GM18526 (cell line): ENCODE data around the gene CDC42BPG.

Source experiments
- POLR2A ChIP-seq: IDR thresholded peaks from 3 replicates; pipeline ENCODE4 v1.6.1; 2011; ENCODE audit not compliant: insufficient read length; ENCODE audit errors: extremely low read depth

The CDC42BPG gene, protein sequence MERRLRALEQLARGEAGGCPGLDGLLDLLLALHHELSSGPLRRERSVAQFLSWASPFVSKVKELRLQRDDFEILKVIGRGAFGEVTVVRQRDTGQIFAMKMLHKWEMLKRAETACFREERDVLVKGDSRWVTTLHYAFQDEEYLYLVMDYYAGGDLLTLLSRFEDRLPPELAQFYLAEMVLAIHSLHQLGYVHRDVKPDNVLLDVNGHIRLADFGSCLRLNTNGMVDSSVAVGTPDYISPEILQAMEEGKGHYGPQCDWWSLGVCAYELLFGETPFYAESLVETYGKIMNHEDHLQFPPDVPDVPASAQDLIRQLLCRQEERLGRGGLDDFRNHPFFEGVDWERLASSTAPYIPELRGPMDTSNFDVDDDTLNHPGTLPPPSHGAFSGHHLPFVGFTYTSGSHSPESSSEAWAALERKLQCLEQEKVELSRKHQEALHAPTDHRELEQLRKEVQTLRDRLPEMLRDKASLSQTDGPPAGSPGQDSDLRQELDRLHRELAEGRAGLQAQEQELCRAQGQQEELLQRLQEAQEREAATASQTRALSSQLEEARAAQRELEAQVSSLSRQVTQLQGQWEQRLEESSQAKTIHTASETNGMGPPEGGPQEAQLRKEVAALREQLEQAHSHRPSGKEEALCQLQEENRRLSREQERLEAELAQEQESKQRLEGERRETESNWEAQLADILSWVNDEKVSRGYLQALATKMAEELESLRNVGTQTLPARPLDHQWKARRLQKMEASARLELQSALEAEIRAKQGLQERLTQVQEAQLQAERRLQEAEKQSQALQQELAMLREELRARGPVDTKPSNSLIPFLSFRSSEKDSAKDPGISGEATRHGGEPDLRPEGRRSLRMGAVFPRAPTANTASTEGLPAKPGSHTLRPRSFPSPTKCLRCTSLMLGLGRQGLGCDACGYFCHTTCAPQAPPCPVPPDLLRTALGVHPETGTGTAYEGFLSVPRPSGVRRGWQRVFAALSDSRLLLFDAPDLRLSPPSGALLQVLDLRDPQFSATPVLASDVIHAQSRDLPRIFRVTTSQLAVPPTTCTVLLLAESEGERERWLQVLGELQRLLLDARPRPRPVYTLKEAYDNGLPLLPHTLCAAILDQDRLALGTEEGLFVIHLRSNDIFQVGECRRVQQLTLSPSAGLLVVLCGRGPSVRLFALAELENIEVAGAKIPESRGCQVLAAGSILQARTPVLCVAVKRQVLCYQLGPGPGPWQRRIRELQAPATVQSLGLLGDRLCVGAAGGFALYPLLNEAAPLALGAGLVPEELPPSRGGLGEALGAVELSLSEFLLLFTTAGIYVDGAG (N-terminal part only)

DNA sequence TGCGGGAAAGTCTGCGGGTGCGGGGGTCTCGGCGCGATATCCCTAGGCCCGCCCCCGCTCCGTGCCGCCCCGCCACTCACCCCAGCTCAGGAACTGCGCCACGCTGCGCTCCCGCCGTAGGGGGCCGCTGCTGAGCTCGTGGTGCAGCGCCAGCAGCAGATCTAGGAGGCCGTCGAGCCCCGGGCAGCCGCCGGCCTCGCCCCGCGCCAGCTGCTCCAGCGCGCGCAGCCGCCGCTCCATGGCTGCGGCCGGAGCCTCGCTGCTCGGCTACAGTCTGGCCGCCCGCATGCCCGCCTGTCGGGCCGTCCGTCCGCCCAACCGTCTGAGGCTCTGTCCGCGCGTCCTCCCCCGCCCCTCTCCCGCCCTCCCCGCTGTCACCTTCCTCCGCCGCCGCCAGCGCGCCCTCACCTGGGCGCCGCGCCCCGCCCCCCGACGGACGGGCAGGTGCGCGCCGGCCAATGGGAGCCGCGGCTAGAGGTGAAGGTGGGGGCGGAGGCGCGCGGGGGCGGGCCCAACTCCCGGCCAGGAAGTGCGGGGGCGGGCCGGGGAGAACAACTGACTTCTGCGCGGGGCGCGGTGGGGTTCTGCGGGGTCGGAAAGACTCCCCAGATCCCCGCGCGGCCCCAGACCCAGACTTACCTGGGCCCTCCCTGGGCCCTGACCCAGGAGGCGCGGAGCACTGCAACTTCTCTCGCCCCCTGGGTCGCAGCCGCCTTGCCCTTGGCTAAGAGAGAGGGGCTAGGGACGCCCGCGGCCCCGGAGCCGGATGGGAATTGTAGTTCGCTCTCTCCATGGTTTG lies at the start of gene CDC42BPG:
Gene CDC42BPG (minus strand): TSS at position 324 of the 799 bp plus-strand sequence. CDS start 84 bp downstream, at position 240.
- TF ChIP-seq POLR2A, result no peak

DNA sequence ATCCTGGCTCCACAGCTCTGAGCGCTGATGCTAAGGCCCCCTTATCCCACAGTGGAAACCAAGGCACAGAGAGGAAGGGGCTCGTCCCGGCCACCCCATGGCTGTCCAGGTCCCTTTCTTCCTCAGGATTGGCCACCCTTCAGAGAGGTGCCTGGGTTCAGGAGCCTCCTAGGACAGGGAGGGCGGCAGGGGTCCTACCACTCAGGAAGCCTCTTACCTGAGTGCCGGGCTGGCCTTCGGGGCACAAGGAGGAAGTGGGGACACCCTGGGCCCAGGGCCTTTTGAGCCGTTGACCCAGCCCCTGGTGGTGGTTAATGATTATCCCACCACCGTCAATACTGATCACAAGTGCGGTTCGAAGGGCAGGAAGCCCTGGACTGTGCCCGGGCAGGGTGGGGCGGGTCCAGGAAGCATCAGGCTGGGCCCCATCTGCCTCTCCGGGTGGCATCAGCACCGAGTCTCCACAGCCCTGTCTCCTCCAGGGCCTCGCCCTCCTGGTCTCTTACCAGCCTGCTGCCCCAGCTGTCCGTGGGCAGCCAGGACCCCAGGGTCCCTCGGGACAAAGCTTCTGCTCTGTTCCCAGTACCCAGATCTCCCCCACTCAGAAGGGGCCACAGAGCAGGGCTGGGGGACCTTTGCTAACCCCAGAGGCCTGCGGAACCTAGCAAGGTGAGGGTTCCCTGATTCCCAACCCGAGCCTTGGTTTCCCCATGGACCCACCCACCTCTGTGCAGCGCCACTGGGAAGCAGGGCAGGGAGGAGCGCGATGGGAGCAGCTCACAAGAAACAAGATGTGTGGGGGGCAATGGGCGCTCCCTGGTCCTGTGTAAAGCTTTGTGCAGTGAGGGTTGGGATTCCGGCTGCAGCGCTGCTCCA lies 49.0 kb upstream of the CDC42BPG start:
- no peak for TF ChIP-seq POLR2A

DNA sequence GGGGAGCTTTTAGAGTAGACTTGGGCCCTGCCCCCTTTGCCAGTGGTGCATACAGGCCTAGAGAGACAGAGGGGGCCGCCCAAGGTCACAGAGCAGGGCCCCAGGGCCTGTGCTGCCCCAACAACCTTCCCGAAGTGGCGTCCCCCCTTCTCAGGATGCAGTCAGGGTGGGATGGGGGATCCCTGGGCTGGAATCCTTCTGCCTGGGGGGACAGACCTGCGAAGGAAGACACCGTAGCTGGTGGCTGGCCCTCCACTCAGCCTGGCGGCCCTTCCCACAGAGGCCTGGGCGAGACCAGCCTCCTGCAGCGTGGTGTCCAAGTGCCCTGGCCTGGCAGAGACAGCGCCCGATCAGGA lies 48.4 kb upstream of the CDC42BPG start:
- TF ChIP-seq POLR2A, result no peak

DNA sequence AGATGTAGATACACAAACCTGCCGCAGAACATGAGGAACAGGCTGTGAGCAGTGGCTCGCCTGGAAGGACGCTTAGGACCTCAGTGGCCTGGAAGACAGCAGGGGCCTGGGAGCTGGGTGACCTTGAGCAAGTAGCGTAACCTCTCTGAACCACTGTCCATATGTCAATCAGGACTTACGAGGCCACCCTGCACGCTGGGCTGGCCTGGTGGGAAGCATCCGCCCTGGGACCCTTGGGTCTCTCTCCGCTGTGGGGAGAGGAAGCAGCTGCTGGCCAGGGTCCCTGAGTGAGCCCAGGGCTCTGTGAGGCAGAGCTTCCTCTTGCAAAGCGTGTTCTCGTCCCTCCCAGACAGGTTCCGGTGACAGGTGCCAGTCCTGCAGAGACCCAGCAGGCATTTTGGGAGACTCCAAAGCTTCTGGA lies 48.0 kb upstream of the CDC42BPG start:
- no peak for TF ChIP-seq POLR2A

DNA sequence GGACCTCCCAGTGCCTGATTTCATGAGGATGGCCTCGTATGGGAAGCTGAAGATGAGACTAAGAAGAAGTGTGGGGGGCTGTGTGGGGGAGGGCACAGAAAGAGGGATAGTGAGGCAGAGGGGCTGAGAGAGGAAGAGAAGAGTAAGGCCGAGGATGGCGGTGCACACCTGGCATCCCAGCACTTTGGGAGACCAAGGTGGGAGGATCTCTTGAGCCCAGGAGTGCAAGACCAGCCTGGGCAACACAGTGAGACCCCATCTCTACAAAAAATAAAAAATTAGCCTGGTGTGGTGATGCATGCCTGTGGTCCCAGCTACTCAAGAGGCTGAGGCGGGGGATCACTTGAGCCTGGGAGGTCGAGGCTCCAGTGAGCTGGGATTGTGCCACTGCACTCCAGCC lies 47.4 kb upstream of the CDC42BPG start:
- no peak for TF ChIP-seq POLR2A

DNA sequence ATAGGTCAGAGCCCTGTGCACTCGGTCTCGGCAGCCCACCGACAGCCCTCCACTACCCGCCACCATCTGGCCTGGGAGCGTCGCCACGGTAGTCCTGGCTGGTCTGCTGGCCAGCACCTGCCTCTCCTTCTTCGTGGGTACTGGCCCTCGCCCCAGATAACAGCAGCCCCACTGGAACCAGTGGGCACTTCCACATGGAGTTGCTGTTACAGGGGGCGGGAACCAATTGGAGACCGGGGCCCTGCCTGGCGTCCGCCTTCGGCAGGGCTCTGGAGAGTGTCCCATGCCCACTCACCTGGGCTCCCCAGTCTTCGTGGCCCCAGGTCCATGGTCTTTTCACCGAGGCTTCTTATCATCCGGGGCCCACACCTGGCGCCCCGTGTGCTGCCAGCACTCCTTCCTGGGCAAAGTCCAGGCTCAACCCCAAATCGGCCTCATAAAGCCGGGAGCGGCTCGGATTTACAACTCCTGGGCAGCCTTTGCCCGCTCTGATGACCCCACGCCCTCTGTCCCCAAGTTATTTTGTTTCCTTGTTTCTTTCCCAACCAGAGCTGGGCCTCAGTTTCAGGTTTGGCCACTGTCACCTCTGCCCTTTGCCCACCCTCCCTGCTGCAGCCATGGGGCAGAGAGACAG lies 46.9 kb upstream of the CDC42BPG start:
- no peak for TF ChIP-seq POLR2A

DNA sequence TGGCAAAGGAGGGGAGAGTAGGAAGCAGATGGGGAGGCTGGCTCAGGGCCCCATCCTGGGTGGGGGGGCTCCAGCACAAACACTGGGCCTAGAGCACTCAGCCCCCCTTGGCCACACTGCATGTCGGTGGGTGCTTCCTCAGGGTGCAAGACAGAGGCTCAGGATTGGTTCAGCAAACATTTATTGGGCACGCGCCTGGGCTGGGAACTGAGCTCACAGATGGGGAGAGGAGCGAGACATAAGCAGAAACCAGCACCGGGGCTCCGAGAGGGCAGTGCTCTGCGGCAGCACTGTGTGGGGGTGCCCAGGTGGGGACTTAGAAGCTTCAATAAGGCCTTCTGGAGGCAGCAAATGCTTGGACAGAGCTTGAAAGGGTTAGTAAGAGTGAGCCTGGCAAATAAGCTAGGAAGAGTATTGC lies 46.1 kb upstream of the CDC42BPG start:
- TF ChIP-seq POLR2A, result no peak

DNA sequence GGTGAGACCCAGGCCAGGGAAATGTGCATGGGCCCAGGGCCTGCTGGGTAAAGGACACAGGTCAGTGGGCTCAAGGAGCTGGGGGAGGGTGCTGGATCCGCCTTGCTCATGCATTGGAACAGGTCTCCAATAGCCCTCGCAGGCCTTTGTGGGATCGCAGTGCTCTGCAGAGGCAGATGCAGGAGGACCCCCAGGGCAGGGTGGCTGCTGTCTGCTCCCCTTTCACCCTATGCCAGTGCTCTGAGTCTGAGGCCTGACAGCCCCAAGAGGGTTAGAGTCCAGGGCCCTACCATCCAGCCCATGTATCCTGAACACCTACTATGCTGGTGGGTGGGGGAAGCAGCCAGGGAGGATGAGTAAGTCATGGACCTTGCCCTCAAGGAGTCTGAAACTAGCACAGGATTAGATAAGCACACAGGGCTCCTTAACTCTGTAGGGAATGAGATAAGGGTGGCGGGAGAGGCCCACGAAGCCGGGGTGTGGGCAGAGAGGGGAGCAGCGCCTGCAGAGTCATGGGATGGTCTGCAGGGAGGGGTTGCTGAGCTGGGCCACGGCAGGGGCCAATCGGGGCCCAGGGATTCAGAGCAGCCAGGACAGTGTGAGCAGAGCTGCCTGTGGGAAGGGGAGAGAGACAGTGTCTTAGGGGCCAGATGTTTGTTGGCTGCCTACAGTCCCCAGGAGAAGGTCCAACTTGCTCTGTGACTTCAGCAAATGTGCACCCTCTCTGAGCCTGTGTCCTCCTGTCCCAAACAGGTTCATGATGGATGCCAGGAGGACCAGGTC lies 44.5 kb upstream of the CDC42BPG start:
- TF ChIP-seq POLR2A, result no peak

DNA sequence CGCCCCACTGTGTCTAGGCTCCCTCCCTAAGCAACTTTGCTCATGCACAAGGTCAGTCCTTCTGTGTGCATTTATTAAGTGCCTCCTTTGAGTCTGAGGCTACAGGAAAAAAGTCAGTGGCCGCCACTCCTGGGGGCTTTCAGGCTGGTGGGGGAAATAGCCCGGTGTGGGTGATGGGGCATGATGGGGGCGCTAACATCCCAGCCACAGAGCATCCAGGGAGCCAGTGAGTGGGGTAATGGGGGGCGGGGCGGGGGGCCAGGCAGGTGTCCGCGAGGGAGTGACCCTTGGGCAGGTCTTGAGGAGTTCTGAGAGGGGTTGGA lies 43.9 kb upstream of the CDC42BPG start:
- no peak for TF ChIP-seq POLR2A

DNA sequence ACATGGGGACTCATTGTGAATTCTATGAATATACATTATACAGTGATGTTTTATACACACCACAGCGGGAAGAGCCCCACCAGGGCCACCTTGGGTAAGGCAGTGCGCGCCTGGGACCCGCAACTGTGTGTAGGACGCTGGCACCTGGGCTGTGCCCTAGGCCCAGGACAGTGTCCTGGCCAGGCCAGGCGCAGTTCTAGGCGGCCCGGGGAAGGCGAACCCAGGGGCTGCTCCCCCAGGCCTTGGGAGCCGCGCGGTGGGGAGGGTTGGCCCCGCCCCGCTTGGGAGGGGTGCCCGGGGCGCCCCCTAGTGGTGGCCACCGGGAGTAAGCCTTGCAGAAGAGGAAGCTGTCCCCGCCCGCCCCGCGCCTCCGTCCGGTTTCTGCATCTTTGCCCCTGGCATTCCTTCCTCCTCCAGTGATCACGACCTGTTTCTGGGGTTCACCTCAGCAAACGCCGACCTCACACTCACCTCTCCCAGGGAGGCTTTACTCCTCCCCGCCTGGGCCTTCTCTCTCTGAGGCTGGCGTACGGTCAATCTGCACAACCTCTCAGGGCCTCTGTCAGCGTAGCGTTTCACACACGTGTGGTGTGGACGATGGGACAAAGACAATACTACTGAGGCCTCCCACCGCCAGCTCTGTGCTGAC lies 43.4 kb upstream of the CDC42BPG start:
- TF ChIP-seq POLR2A, result peak; percentile 26

DNA sequence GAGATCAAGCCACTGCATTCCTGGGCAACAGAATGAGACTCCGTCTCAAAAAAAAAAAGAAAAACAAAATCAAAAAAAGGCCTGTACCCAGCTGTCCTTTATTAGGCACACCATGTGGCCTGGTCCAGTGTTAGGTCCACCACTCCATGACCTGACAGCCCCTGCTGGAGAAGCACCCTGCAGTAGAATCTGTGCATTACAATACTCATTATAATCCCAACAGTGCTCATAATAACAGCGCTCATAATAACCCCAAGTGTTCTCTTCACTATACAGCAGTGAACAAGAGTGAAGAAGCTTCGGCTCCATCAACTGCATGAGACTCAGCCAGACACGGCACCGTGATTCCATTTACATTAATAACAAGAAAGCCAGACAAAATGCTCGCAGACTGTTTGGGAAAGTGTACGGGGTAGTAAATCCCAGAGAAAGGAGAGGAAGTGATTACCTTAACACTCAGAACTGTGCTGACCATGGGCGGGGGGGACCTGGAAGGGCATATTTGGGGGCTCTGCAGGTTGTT lies 42.8 kb upstream of the CDC42BPG start:
- TF ChIP-seq POLR2A, result no peak
